Neuronal stem cell (in vitro differentiated cells): ENCODE results near the gene PDE7B.

ENCODE experiments used
- DNase-seq: peaks from one replicate; pipeline ENCODE4 v3.0.0-alpha.2; 2013; ENCODE audit warnings: low spot score
- H2AFZ ChIP-seq: one replicate; pipeline ENCODE4 v1.6.1; 2013; ENCODE audit warnings: mild to moderate bottlenecking, low read length, inconsistent platforms
- H2AK5ac ChIP-seq: 2 replicates; pipeline ENCODE4 v1.6.1; 2013; ENCODE audit warnings: low read depth, mild to moderate bottlenecking, inconsistent platforms, low read length, moderate library complexity, mixed read lengths
- H2BK120ac ChIP-seq: 2 replicates; pipeline ENCODE4 v1.6.1; 2013; ENCODE audit warnings: low read depth, mild to moderate bottlenecking, inconsistent platforms, low read length, moderate library complexity, mixed read lengths
- H2BK12ac ChIP-seq: one replicate; pipeline ENCODE4 v1.6.1; 2013; ENCODE audit warnings: low read length, inconsistent platforms
- H2BK15ac ChIP-seq: 2 replicates; pipeline ENCODE4 v1.6.1; 2013; ENCODE audit warnings: mild to moderate bottlenecking, low read length, inconsistent platforms, mixed read lengths
- H2BK5ac ChIP-seq: one replicate; pipeline ENCODE4 v1.6.1; 2013; ENCODE audit warnings: inconsistent platforms, mild to moderate bottlenecking, low read length, moderate library complexity
- H3K14ac ChIP-seq: one replicate; pipeline ENCODE4 v1.6.1; 2013; ENCODE audit warnings: low read length, inconsistent platforms
- H3K18ac ChIP-seq: 2 replicates; pipeline ENCODE4 v1.6.1; 2013; ENCODE audit warnings: low read length, inconsistent platforms
- H3K23ac ChIP-seq: 2 replicates; pipeline ENCODE4 v1.6.1; 2013; ENCODE audit warnings: low read depth, mild to moderate bottlenecking, mixed read lengths, low read length, inconsistent platforms; ENCODE audit not compliant: poor library complexity
- H3K27ac ChIP-seq: replicated peaks from 3 replicates; pipeline ENCODE4 v1.5.1; 2013; ENCODE audit warnings: low read length, inconsistent platforms
- H3K27me3 ChIP-seq, 3 experiments: 2 replicates each; pipeline ENCODE4 v1.6.1; 2013; ENCODE audit warnings: low read length in 3 of 3, mild to moderate bottlenecking in 2 of 3, inconsistent platforms in 1 of 3, low read depth in 1 of 3, mixed read lengths in 1 of 3, moderate library complexity in 1 of 3; ENCODE audit not compliant: control insufficient read depth in 3 of 3, insufficient read depth in 3 of 3
- H3K36me3 ChIP-seq, 2 donors: replicated peaks in 1 of 2; 2 replicates each; pipeline ENCODE4 v1.6.1; 2013; ENCODE audit warnings: low read length in 2 of 2; ENCODE audit not compliant: control insufficient read depth in 2 of 2, insufficient read depth in 2 of 2
- H3K4ac ChIP-seq: 2 replicates; pipeline ENCODE4 v1.6.1; 2013; ENCODE audit warnings: inconsistent platforms, mild to moderate bottlenecking, low read length, moderate library complexity
- H3K4me1 ChIP-seq, 2 donors: 1 replicate in 1 of 2; 2 replicates in 1 of 2; pipeline ENCODE4 v1.6.1; 2013; ENCODE audit warnings: low read length in 2 of 2, low read depth in 1 of 2; ENCODE audit not compliant: control insufficient read depth in 2 of 2, insufficient read depth in 1 of 2
- H3K4me2 ChIP-seq: one replicate; pipeline ENCODE4 v1.6.1; 2013; ENCODE audit warnings: mild to moderate bottlenecking, low read length, inconsistent platforms; ENCODE audit not compliant: insufficient read depth, poor library complexity, severe bottlenecking
- H3K4me3 ChIP-seq, 2 donors: 2 replicates each; pipeline ENCODE4 v1.5.1; 2013; ENCODE audit warnings: low read length in 2 of 2, mild to moderate bottlenecking in 2 of 2, inconsistent platforms in 1 of 2, moderate library complexity in 1 of 2
- H3K79me1 ChIP-seq: one replicate; pipeline ENCODE4 v1.6.1; 2013; ENCODE audit warnings: low read depth, mild to moderate bottlenecking, inconsistent platforms, low read length, moderate library complexity
- H3K9ac ChIP-seq: one replicate; pipeline ENCODE4 v1.6.1; 2013; ENCODE audit warnings: mild to moderate bottlenecking, low read depth, low read length, inconsistent platforms; ENCODE audit not compliant: poor library complexity
- H3K9me3 ChIP-seq, 2 donors: replicated peaks in 1 of 2; 2 replicates each; pipeline versions ENCODE3 to v1.6.1; 2013; ENCODE audit warnings: low read length in 2 of 2, mild to moderate bottlenecking in 2 of 2, inconsistent platforms in 1 of 2, low read depth in 1 of 2, mixed read lengths in 1 of 2, moderate library complexity in 1 of 2; ENCODE audit not compliant: control insufficient read depth in 2 of 2, insufficient read depth in 1 of 2
- H4K8ac ChIP-seq: one replicate; pipeline ENCODE4 v1.6.1; 2013; ENCODE audit warnings: low read depth, mild to moderate bottlenecking, inconsistent platforms, low read length, moderate library complexity
- H4K91ac ChIP-seq: one replicate; pipeline ENCODE4 v1.6.1; 2013; ENCODE audit warnings: low read length, low read depth, mild to moderate bottlenecking, inconsistent platforms; ENCODE audit not compliant: poor library complexity
- WGBS, 2 donors: extraction: QIAGEN DNeasy Blood & Tissue Kit; methylation state at CpG; one replicate each; pipeline ENCODE4 v1.1.7; 2013; ENCODE audit warnings: missing lambda C conversion rate in 2 of 2, mixed read lengths in 1 of 2; ENCODE audit not compliant: insufficient read length in 2 of 2, insufficient replicate concordance in 1 of 2; ENCODE audit errors: extremely low coverage in 2 of 2; 5-methylcytosine and 5-hydroxymethylcytosine counted together

PDE7B gene

GRCh38 chr6:135869857-135870256, 18.4 kb downstream of the PDE7B start:
- Histone ChIP-seq H3K14ac (no peak overlapping the region), H2BK120ac (no peak overlapping the region), H4K8ac (no peak overlapping the region), H2BK5ac (no peak overlapping the region), H2AK5ac (no peak overlapping the region), H3K4me1 (peaks cover 0 to 1% of the 10 kb centered on the region in 2 donors), H3K4me2 (no peak overlapping the region), H3K27ac (no peak overlapping the region), H3K79me1 (no peaks in the 10 kb centered on the region), H3K18ac (no peak overlapping the region), H4K91ac (no peak overlapping the region), H3K9ac (no peak overlapping the region), H3K23ac (no peak overlapping the region), H3K36me3 (no peaks in the 10 kb centered on the region), H3K9me3 (no peaks in the 10 kb centered on the region), H2BK12ac (no peak overlapping the region), H3K27me3 (no peaks in the 10 kb centered on the region), H3K4ac (no peak overlapping the region), H2BK15ac (no peak overlapping the region), H3K4me3 (no peak overlapping the region), H2AFZ (no peak overlapping the region)
- no peak for DNase-seq
- no CpG with 5 or more reads among the region's 4 CpGs for WGBS, 2 donors

- Histone ChIP-seq H2BK12ac (no peak overlapping the region), H3K9me3 (no peaks in the 10 kb centered on the region), H3K18ac (no peak overlapping the region), H3K79me1 (no peaks in the 10 kb centered on the region), H3K14ac (no peak overlapping the region), H2BK5ac (no peak overlapping the region), H3K23ac (no peak overlapping the region), H2BK15ac (no peak overlapping the region), H2AFZ (no peak overlapping the region), H3K4me2 (no peak overlapping the region), H2BK120ac (no peak overlapping the region), H3K9ac (no peak overlapping the region), H3K4ac (no peak overlapping the region), H3K4me1 (peaks cover 0 to 1% of the 10 kb centered on the region in 2 donors), H4K91ac (no peak overlapping the region), H4K8ac (no peak overlapping the region), H3K27ac (no peak overlapping the region), H2AK5ac (no peak overlapping the region), H3K4me3 (no peak overlapping the region), H3K36me3 (no peaks in the 10 kb centered on the region), H3K27me3 (no peaks in the 10 kb centered on the region)
- DNase-seq, result no peak
- WGBS, 2 donors, result no CpG with 5 or more reads among the region's 2 CpGs
Observed at GRCh38 chr6:135870722-135871121, 19.2 kb downstream of the PDE7B start.

GRCh38 chr6:135871296-135871695, 19.8 kb downstream of the PDE7B start:
- Histone ChIP-seq H2BK5ac (no peak overlapping the region), H3K4me1 (peaks cover 0 to 1% of the 10 kb centered on the region in 2 donors), H3K9me3 (no peaks in the 10 kb centered on the region), H3K4me2 (no peak overlapping the region), H4K91ac (no peak overlapping the region), H3K18ac (no peak overlapping the region), H3K14ac (no peak overlapping the region), H3K9ac (no peak overlapping the region), H2BK12ac (no peak overlapping the region), H3K4ac (no peak overlapping the region), H2AK5ac (no peak overlapping the region), H3K27me3 (no peaks in the 10 kb centered on the region), H4K8ac (no peak overlapping the region), H2BK15ac (no peak overlapping the region), H2AFZ (peak overlapping the region; percentile 62), H2BK120ac (no peak overlapping the region), H3K79me1 (no peaks in the 10 kb centered on the region), H3K36me3 (no peaks in the 10 kb centered on the region), H3K23ac (no peak overlapping the region), H3K27ac (no peak overlapping the region), H3K4me3 (no peak overlapping the region)
- DNase-seq, result no peak
- no CpG with 5 or more reads among the region's 1 CpG for WGBS, 2 donors

GRCh38 chr6:135871878-135872277, 20.4 kb downstream of the PDE7B start:
- H2BK5ac ChIP-seq, result no peak overlapping the region
- no peak overlapping the region for H4K91ac ChIP-seq
- no peak overlapping the region for H3K9ac ChIP-seq
- H3K4me2 ChIP-seq, result no peak overlapping the region
- H2AFZ ChIP-seq, result no peak overlapping the region
- no peak overlapping the region for H3K4ac ChIP-seq
- no peak overlapping the region for H2BK12ac ChIP-seq
- H2BK15ac ChIP-seq, result no peak overlapping the region
- no peaks in the 10 kb centered on the region for H3K36me3 ChIP-seq
- no peak overlapping the region for H3K14ac ChIP-seq
- no peak overlapping the region for H3K23ac ChIP-seq
- no peaks in the 10 kb centered on the region for H3K9me3 ChIP-seq
- H2AK5ac ChIP-seq, result no peak overlapping the region
- H3K27me3 ChIP-seq, result no peaks in the 10 kb centered on the region
- H3K18ac ChIP-seq, result no peak overlapping the region
- no peak for DNase-seq
- no CpG with 5 or more reads among the region's 1 CpG for WGBS, 2 donors
- no peak overlapping the region for H4K8ac ChIP-seq
- no peak overlapping the region for H3K27ac ChIP-seq
- H3K79me1 ChIP-seq, result no peaks in the 10 kb centered on the region
- no peak overlapping the region for H3K4me3 ChIP-seq
- peaks cover 0 to under 1% of the 10 kb centered on the region in 2 donors for H3K4me1 ChIP-seq
- H2BK120ac ChIP-seq, result no peak overlapping the region
